Common myeloid progenitor, CD34-positive (primary cell): ENCODE results near the gene QRSL1.

Experiments used
- CTCF ChIA-PET: fragments of 350-600 bp; sonication (Branson Sonifier 250); formaldehyde crosslinking; loops from one replicate; lab custom pipeline; 2021; ENCODE audit warnings: antibody characterized with exemption; lab: Charles Lee
- POLR2A ChIA-PET: fragments of 350-600 bp; sonication (Branson Sonifier 250); formaldehyde crosslinking; loops from one replicate; lab custom pipeline; 2021; ENCODE audit warnings: antibody characterized with exemption; lab: Charles Lee
- DNase-seq, 3 donors: peaks; one replicate each; pipeline versions ENCODE4 v3.0.0 to v3.0.0-alpha.2; 2013
- H3K27ac ChIP-seq, 2 experiments: 1 replicate in 1 of 2; 2 replicates in 1 of 2; pipeline ENCODE4 v1.7.0; 2013; ENCODE audit warnings: inconsistent platforms in 2 of 2, low read length in 2 of 2, mild to moderate bottlenecking in 2 of 2, low read depth in 1 of 2, moderate library complexity in 1 of 2; ENCODE audit not compliant: severe bottlenecking in 2 of 2, insufficient read depth in 1 of 2, poor library complexity in 1 of 2
- H3K27me3 ChIP-seq, 5 experiments: replicated peaks in 2 of 5; 1 replicate in 3 of 5; 2 replicates in 2 of 5; pipeline versions ENCODE4 v1.6.1 to v1.7.0; 2013; ENCODE audit warnings: low read length in 4 of 5, mild to moderate bottlenecking in 2 of 5, moderate library complexity in 2 of 5, inconsistent platforms in 1 of 5; ENCODE audit not compliant: insufficient read depth in 5 of 5, control insufficient read depth in 4 of 5
- H3K36me3 ChIP-seq, 4 experiments: 1 replicate in 2 of 4; 2 replicates in 2 of 4; pipeline versions ENCODE4 v1.6.1 to v1.7.0; 2013; ENCODE audit warnings: low read length in 3 of 4, control low read depth in 1 of 4, mild to moderate bottlenecking in 1 of 4; ENCODE audit not compliant: control insufficient read depth in 4 of 4, insufficient read depth in 4 of 4
- H3K4me1 ChIP-seq, 4 experiments: 1 replicate in 3 of 4; 2 replicates in 1 of 4; pipeline versions ENCODE4 v1.6.1 to v1.7.1; 2013; ENCODE audit warnings: low read length in 3 of 4, mild to moderate bottlenecking in 3 of 4, control low read depth in 1 of 4, inconsistent platforms in 1 of 4, moderate library complexity in 1 of 4; ENCODE audit not compliant: control insufficient read depth in 4 of 4, insufficient read depth in 4 of 4; ENCODE audit errors: control extremely low read depth in 1 of 4
- H3K4me3 ChIP-seq, 7 experiments: 1 replicate in 4 of 7; 2 replicates in 3 of 7; pipeline versions ENCODE4 v1.5.1 to v1.7.0; 2013; ENCODE audit warnings: mild to moderate bottlenecking in 7 of 7, low read length in 6 of 7, moderate library complexity in 6 of 7, inconsistent platforms in 2 of 7, low read depth in 2 of 7, control low read depth in 1 of 7; ENCODE audit not compliant: insufficient read depth in 4 of 7, control insufficient read depth in 1 of 7; ENCODE audit errors: extremely low read depth in 1 of 7
- H3K9me3 ChIP-seq, 5 experiments: 1 replicate in 4 of 5; 2 replicates in 1 of 5; pipeline versions ENCODE4 v1.6.1 to v1.7.1; 2013; ENCODE audit warnings: low read length in 4 of 5, mild to moderate bottlenecking in 2 of 5, inconsistent platforms in 1 of 5, low read depth in 1 of 5, moderate library complexity in 1 of 5; ENCODE audit not compliant: control insufficient read depth in 4 of 5, insufficient read depth in 2 of 5; ENCODE audit errors: control extremely low read depth in 1 of 5
- WGBS: methylation state at CpG from one replicate; pipeline ENCODE4 v1.1.5; 2013; ENCODE audit not compliant: insufficient coverage; 5-methylcytosine and 5-hydroxymethylcytosine counted together

QRSL1 gene

GRCh38 chr6:106614166-106614565 is 15.2 kb upstream of the QRSL1 start:
- POLR2A ChIA-PET: no interaction called here
- no peak overlapping the region for H3K4me3 ChIP-seq
- CTCF ChIA-PET: interaction anchor here (1.0 kb wide), 1 partner anchor 365 kb away, joined by 3 read pairs; no protein-coding TSS in a partner anchor
- no peak overlapping the region for H3K27ac ChIP-seq
- H3K27me3 ChIP-seq: no peaks in the 10 kb centered on the region
- no peak for DNase-seq
- H3K36me3 ChIP-seq: peaks cover 0 to 7% (median 4%) of the 10 kb centered on the region in 4 experiments
- no CpG with 5 or more reads among the region's 1 CpG for WGBS
- H3K9me3 ChIP-seq: no peaks in the 10 kb centered on the region
- H3K4me1 ChIP-seq: peaks cover 0 to 18% (median 2%) of the 10 kb centered on the region in 4 experiments

GRCh38 chr6:106614592-106615257 is 14.7 kb upstream of the QRSL1 start:
- no peak overlapping the region for H3K27ac ChIP-seq
- no peaks in the 10 kb centered on the region for H3K27me3 ChIP-seq
- H3K4me1 ChIP-seq: peaks cover 0 to 21% (median 2%) of the 10 kb centered on the region in 4 experiments
- no peak overlapping the region for H3K4me3 ChIP-seq
- 90% methylated on average over 1 of the region's 3 CpGs for whole genome bisulfite sequencing
- no peaks in the 10 kb centered on the region for H3K9me3 ChIP-seq
- DNase-seq: no peak
- POLR2A ChIA-PET: no interaction called here
- CTCF ChIA-PET: interaction anchor here (1.0 kb wide), 1 partner anchor 365 kb away, joined by 3 read pairs; no protein-coding TSS in a partner anchor
- peaks cover 0 to 7% (median 4%) of the 10 kb centered on the region in 4 experiments for H3K36me3 ChIP-seq

- H3K27me3 ChIP-seq: no peaks in the 10 kb centered on the region
- ChIA-PET CTCF (interaction anchor here (1.1 to 1.5 kb wide), 4 partner anchors 8 to 362 kb away, joined by 3 to 5 read pairs (median 4); no protein-coding TSS in a partner anchor), POLR2A (interaction anchor here (0.5 kb wide), 1 partner anchor 338 kb away, joined by 4 read pairs; no protein-coding TSS in a partner anchor)
- peaks cover under 1 to 7% (median 3%) of the 10 kb centered on the region in 4 experiments for H3K36me3 ChIP-seq
- no peak for DNase-seq
- no peaks in the 10 kb centered on the region for H3K9me3 ChIP-seq
- peaks cover 0 to 21% (median 2%) of the 10 kb centered on the region in 4 experiments for H3K4me1 ChIP-seq
- H3K4me3 ChIP-seq: no peak overlapping the region
- H3K27ac ChIP-seq: no peak overlapping the region
These were observed 12.1 kb upstream of the QRSL1 start for GRCh38 chr6:106617302-106617701.

GRCh38 chr6:106617857-106618256 is 11.5 kb upstream of the QRSL1 start:
- H3K4me3 ChIP-seq: no peak overlapping the region
- H3K27ac ChIP-seq: no peak overlapping the region
- H3K9me3 ChIP-seq: peaks cover 0 to 4% (median 0%) of the 10 kb centered on the region in 5 experiments
- POLR2A ChIA-PET: no interaction called here
- no CpG with 5 or more reads among the region's 1 CpG for WGBS
- CTCF ChIA-PET: interaction anchor here (1.1 to 1.5 kb wide), 4 partner anchors 8 to 361 kb away, joined by 3 to 5 read pairs (median 4); no protein-coding TSS in a partner anchor
- peaks cover 3 to 8% (median 7%) of the 10 kb centered on the region in 4 experiments for H3K36me3 ChIP-seq
- DNase-seq: no peak
- H3K27me3 ChIP-seq: no peaks in the 10 kb centered on the region
- H3K4me1 ChIP-seq: peaks cover 0 to 21% (median 2%) of the 10 kb centered on the region in 4 experiments

- CTCF ChIA-PET: interaction anchor here (1.1 to 1.5 kb wide), 4 partner anchors 9 to 361 kb away, joined by 3 to 5 read pairs (median 4); no protein-coding TSS in a partner anchor
- H3K4me1 ChIP-seq: peaks cover 0 to 21% (median 2%) of the 10 kb centered on the region in 4 experiments
- H3K36me3 ChIP-seq: peaks cover 3 to 9% (median 8%) of the 10 kb centered on the region in 4 experiments
- H3K9me3 ChIP-seq: peaks cover 0 to 4% (median 0%) of the 10 kb centered on the region in 5 experiments
- DNase-seq: no peak
- H3K27me3 ChIP-seq: no peaks in the 10 kb centered on the region
- no peak overlapping the region for H3K4me3 ChIP-seq
- WGBS: 73% methylated on average over 3 of the region's 3 CpGs
- H3K27ac ChIP-seq: no peak overlapping the region
- POLR2A ChIA-PET: no interaction called here
These were observed 11.1 kb upstream of the QRSL1 start for GRCh38 chr6:106618324-106618723.

- POLR2A ChIA-PET: interaction anchor here (0.6 kb wide), 1 partner anchor 834 kb away, joined by 3 read pairs; no protein-coding TSS in a partner anchor
- CTCF ChIA-PET: interaction anchor here (1.5 kb wide), 2 partner anchors 10 to 244 kb away, joined by 3 read pairs; no protein-coding TSS in a partner anchor
- peaks cover 0 to 4% (median 0%) of the 10 kb centered on the region in 5 experiments for H3K9me3 ChIP-seq
- no CpG with 5 or more reads among the region's 1 CpG for WGBS
- no peaks in the 10 kb centered on the region for H3K27me3 ChIP-seq
- H3K36me3 ChIP-seq: peaks cover 3 to 9% (median 7%) of the 10 kb centered on the region in 4 experiments
- peaks cover 0 to 15% (median 1%) of the 10 kb centered on the region in 4 experiments for H3K4me1 ChIP-seq
- H3K27ac ChIP-seq: no peak overlapping the region
- H3K4me3 ChIP-seq: no peak overlapping the region
- DNase-seq: no peak
These were observed 10.2 kb upstream of the QRSL1 start for GRCh38 chr6:106619223-106619622.
